ENCODE results near the gene NCKAP1.

The NCKAP1 gene

GRCh38 chr2:182949572-182950189 lies 88.6 kb downstream of the NCKAP1 start:
- DNase-seq, result no peak

- no peak for DNase-seq
Observed at GRCh38 chr2:182949052-182949451, 89.2 kb downstream of the NCKAP1 start.

GRCh38 chr2:182946958-182947369 lies 91.3 kb downstream of the NCKAP1 start:
- DNase-seq, result no peak

GRCh38 chr2:182943339-182943738 lies 94.9 kb downstream of the NCKAP1 start:
- no peak for DNase-seq

GRCh38 chr2:182942756-182943155 lies 95.5 kb downstream of the NCKAP1 start:
- DNase-seq, result no peak

- DNase-seq, result no peak
Observed at GRCh38 chr2:182941919-182942318, 96.3 kb downstream of the NCKAP1 start.

GRCh38 chr2:182941121-182941722 lies 97.0 kb downstream of the NCKAP1 start:
- no peak for DNase-seq

GRCh38 chr2:182937870-182938269 lies 100.4 kb downstream of the NCKAP1 start:
- DNase-seq, result no peak

GRCh38 chr2:182933629-182934028 lies 104.6 kb downstream of the NCKAP1 start:
- DNase-seq, result no peak

- DNase-seq, result no peak
Observed at GRCh38 chr2:182929972-182930371, 108.3 kb downstream of the NCKAP1 start.

- DNase-seq, result no peak
Observed at GRCh38 chr2:182924306-182924705, 114.0 kb downstream of the NCKAP1 start.

- DNase-seq, result no peak
Observed at GRCh38 chr2:182921234-182921633, 117.0 kb downstream of the NCKAP1 start.

GRCh38 chr2:182920631-182921056 lies 117.6 kb downstream of the NCKAP1 start:
- no peak for DNase-seq

GRCh38 chr2:182920089-182920488 lies 118.2 kb downstream of the NCKAP1 start:
- DNase-seq, result no peak

GRCh38 chr2:182918961-182919652 lies 119.2 kb downstream of the NCKAP1 start:
- DNase-seq, result no peak

GRCh38 chr2:182917924-182918323 lies 120.3 kb downstream of the NCKAP1 start:
- no peak for DNase-seq

GRCh38 chr2:182916417-182916816 lies 121.8 kb downstream of the NCKAP1 start:
- no peak for DNase-seq

GRCh38 chr2:182915369-182916326 lies 122.6 kb downstream of the NCKAP1 start:
- no peak for DNase-seq

GRCh38 chr2:182914852-182915251 lies 123.4 kb downstream of the NCKAP1 start:
- no peak for DNase-seq

GRCh38 chr2:182913064-182913463 lies 125.2 kb downstream of the NCKAP1 start:
- DNase-seq, result no peak

- no peak for DNase-seq
Observed at GRCh38 chr2:182912518-182912915, 125.7 kb downstream of the NCKAP1 start.

GRCh38 chr2:182911813-182912517 lies 126.3 kb downstream of the NCKAP1 start:
- no peak for DNase-seq
